HAP-1 (cell line): ENCODE data around the gene PTPRH.

Experiments
- DNase-seq, 2 experiments: peaks; one replicate each; pipeline ENCODE4 v3.0.0-alpha.2; 2016 to 2020; ENCODE audit warnings: low spot score in 2 of 2
- H3K27me3 ChIP-seq: fragments of 250-450 bp; sonication (Bioruptor Pico); 2 replicates; pipeline ENCODE4 v1.5.1; 2020; ENCODE audit warnings: low read depth, mild to moderate bottlenecking, moderate library complexity
- H3K36me3 ChIP-seq: fragments of 250-450 bp; sonication (Bioruptor Pico); replicated peaks from 2 replicates; pipeline ENCODE4 v1.5.1; 2020; ENCODE audit warnings: mild to moderate bottlenecking
- H3K4me1 ChIP-seq: fragments of 250-450 bp; sonication (Bioruptor Pico); 2 replicates; pipeline ENCODE4 v1.5.1; 2020; ENCODE audit warnings: mild to moderate bottlenecking
- H3K4me3 ChIP-seq: fragments of 250-450 bp; sonication (Bioruptor Pico); 2 replicates; pipeline ENCODE4 v1.5.1; 2020; ENCODE audit warnings: mild to moderate bottlenecking, moderate library complexity
- H3K9me3 ChIP-seq: fragments of 250-450 bp; sonication (Bioruptor Pico); 2 replicates; pipeline ENCODE4 v1.5.1; 2020; ENCODE audit warnings: mild to moderate bottlenecking, moderate library complexity
- in situ Hi-C: fragments of 300-500 bp; cut with MboI; formaldehyde crosslinking; loops from 3 replicates; pipeline ENCODE4 v1.14.3; 2020; ENCODE audit warnings: low sequenced_read_pairs, inconsistent platforms, mixed read lengths

Gene PTPRH

DNA sequence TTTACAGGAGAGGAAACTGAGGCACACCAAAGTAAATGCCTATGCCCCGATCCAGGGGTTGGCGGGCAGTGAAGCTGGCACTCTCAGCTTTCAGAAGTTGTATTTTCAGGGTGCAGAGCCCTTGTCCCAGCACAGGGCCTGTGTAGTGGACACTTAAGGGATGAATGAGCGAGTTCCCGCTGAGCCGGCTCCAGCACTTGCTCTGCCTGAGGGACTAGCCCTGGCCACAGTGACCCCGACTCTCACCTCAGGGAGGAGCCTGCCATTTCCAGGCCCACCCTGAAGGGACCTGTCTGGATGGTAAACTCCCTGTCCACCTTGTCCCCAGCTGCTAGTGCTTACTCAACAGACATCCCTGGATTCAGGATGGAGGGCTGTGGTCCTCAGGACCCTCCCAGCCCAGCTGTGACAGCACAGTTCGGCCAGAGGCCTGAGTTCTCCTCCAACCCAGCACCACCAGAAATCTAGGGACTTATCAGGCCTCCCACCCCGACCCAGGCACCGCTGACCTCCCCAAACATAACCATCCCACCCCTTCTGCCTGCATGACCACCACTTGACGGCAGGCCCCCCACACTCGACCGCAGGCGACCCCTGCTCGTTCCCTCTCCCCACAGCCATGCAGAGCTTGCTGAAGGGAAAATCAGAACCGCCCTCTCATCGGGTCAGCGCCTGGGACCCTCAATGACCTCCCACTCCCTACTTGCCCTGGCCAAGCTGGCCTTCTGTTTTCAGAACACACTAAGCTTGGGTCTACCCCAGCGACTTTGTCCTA lies 41.1 kb upstream of the PTPRH start:
- no peaks in the 10 kb centered on the region for H3K27me3 ChIP-seq
- in situ Hi-C loops = no loop called here
- DNase-seq = no peak
- peaks cover 13% of the 10 kb centered on the region for H3K36me3 ChIP-seq
- H3K4me3 ChIP-seq = no peak overlapping the region
- H3K9me3 ChIP-seq = no peaks in the 10 kb centered on the region
- peaks cover 3% of the 10 kb centered on the region; the same call in 1 of the 2 replicates for H3K4me1 ChIP-seq

DNA sequence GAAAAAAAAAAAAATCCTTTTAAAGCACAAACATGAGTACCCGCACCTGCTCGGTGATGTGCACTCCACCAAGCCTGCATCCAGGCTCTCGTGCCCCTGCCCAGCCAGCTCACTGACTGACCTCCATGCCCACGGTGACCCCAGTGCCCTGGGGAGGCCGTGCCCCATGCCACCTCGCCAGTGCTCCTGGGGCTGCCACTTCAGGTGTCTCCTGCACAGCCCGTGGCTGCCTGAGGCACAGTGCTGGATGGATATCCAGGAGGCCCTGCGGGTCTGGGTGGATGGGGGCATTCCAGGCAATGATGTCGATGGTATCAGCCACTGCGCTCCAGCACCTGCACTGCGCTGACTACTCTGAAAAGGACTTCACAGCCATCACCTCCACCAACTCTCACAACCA lies 40.5 kb upstream of the PTPRH start:
- Histone ChIP-seq H3K4me3 (no peak overlapping the region), H3K27me3 (no peaks in the 10 kb centered on the region), H3K36me3 (peaks cover 16% of the 10 kb centered on the region), H3K4me1 (no peaks in the 10 kb centered on the region), H3K9me3 (no peaks in the 10 kb centered on the region)
- no peak for DNase-seq
- in situ Hi-C loops = no loop called here

DNA sequence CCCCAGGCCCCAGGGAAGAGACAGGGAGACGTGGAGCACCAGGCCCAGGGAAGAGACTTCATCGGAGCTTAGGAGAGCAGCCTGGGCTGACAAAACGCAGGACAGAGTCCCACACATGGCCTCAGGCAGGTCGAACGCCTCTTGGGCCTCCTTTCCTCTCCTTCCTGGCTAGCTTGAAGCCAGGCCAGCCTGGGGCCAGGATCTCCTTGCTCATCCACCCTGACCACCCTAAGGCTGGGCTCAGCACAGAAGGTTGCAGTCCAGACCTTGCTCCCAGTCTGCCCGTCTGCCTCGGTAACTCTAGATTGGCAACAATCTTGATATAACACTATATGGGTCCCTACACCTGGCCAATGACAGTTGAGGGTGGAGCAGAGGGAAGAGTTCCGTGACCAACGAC lies 39.4 kb upstream of the PTPRH start:
- no peaks in the 10 kb centered on the region for H3K27me3 ChIP-seq
- H3K9me3 ChIP-seq = no peaks in the 10 kb centered on the region
- in situ Hi-C loops = no loop called here
- H3K4me3 ChIP-seq = no peak overlapping the region
- no peak for DNase-seq
- H3K36me3 ChIP-seq = peaks cover 28% of the 10 kb centered on the region
- no peaks in the 10 kb centered on the region for H3K4me1 ChIP-seq

DNA sequence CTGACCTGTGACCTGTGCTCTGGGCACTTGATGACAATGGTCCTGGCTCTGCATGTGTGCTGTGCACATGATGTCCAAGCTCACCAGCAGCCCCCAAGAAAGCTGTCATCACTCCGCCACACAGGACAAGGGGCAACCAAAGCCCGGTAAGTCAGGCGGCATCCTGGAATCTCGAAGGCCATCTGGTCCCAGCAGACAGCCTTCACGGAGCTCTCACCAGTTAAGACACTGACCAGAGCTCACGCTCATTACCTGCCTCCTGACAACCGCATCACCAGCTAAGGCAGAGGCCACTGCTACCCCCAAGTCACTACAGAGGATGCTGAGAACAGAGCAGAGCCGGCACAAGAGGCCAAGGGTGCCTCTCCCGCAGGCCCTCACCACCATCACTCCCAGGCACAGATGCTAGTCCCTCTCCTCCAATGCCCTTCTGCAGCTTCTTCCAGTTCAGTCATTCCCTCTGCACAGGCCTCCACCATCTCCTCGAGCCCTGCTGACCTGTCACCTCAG lies 38.9 kb upstream of the PTPRH start:
- H3K9me3 ChIP-seq = no peaks in the 10 kb centered on the region
- in situ Hi-C loops = no loop called here

DNA sequence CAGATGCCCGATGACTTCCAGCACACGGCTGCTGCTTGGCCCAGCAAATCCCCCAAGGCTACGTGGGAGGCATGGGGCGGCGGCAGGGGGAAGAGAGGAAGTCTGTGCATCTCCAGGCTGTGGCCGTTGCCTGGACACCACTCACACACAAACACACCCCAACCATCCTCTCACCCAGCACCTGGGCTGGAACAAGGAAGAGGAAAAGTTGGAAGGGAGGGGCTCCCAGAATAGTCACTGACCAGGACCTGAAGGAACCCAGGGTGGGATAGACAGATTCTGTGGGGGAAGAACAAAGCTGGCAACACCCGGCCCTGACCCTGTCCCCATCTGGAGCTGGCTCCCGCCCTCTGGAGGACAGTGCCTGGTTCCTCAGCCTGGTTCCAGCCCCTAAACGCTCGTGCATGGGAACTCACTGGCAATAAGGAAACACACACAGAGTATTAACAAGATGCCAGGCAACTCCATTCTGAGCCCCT lies 38.4 kb upstream of the PTPRH start:
- Histone ChIP-seq H3K4me1 (no peaks in the 10 kb centered on the region), H3K36me3 (peaks cover 35% of the 10 kb centered on the region), H3K4me3 (no peak overlapping the region), H3K9me3 (no peaks in the 10 kb centered on the region), H3K27me3 (no peaks in the 10 kb centered on the region)
- in situ Hi-C loops = no loop called here
- DNase-seq = no peak

More for the DNA sequence above, 38.9 kb upstream of the PTPRH start:
- Histone ChIP-seq H3K4me3 (no peak overlapping the region), H3K4me1 (no peaks in the 10 kb centered on the region), H3K27me3 (no peaks in the 10 kb centered on the region), H3K36me3 (peaks cover 31% of the 10 kb centered on the region)
- DNase-seq = no peak

DNA sequence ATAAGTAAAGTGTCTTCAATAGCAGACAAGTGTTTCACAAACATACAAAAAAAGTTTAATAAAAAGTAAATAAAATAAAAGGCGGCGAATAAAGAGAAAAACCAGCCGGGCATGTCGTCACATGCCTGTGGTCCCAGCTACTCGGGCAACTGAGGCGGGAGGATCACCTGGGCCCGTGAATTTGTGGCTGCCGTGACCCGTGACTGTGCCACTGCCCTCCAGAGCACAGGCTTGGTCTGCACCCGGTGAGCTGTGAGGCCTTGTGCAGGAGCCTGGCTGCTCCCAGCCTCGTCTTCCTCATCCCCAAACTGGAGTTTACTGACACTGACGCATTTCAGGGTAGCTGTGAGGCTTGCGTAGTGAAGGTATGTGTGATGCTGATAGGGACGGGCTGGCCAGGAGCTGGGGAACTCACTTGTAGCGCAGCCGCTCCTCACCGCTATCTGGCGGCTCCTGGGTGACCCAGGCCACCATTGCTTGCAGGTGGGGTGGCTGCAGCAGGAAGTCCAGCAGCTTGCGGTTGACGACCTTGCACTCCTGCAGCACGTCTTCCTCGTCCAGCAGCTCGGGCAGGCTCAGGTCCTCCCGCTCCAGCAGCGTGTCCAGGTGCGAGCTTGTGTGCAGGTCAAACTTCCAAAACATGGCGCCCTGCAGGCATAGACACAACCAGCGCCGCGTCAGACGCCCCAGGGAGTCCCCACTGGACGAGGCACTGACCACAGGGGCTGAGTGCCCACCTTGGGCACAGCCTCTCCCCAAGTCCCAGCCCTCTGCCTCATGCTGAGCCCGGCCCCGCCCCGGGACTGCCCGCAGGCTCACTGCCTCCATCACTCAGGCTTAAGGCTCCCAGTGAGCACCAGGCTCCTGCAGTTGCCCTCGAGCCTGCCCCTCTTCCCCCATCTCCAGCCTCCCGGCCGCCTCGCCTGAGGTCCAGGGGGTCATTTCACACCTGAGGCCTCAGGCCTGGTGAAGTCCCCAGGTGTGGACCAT lies 37.5 kb upstream of the PTPRH start:
- Histone ChIP-seq H3K4me3 (no peak overlapping the region), H3K36me3 (peaks cover 44% of the 10 kb centered on the region), H3K4me1 (no peaks in the 10 kb centered on the region), H3K27me3 (no peaks in the 10 kb centered on the region), H3K9me3 (no peaks in the 10 kb centered on the region)
- no peak for DNase-seq
- in situ Hi-C loops = no loop called here

DNA sequence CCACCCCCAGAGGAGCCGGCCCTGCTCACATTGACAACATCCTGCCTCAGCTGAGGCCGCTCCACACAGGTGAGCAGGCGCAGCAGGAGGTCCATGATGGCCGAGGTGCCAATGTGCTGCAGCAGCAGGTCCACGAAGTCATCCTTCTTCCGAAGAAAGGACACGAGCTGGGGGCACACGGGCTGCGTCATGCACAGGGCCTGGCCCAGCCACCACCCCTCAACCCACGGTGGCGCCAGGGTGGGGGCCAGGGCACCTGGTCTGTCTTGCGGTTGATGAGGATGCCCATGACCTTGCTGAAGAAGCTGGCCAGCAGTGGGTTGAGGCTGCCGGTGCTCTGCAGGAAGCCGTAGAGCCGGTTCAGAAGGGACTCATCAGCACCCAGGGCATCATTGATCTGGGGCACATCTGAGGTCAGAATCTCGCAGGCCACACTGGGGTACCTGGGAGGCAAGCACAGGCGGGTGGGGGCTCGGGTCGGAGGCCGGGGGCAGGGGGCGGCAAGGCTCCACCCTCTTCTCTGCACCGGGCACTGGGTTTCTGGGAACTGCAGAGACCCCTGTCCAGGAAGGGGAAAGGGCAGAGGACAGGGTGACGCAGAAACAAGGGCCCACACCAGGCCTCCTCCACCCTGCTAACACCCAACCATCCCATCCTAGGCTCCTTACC lies 36.1 kb upstream of the PTPRH start:
- Histone ChIP-seq H3K9me3 (no peaks in the 10 kb centered on the region), H3K27me3 (no peaks in the 10 kb centered on the region), H3K4me1 (no peaks in the 10 kb centered on the region), H3K4me3 (no peak overlapping the region), H3K36me3 (peaks cover 54% of the 10 kb centered on the region)
- DNase-seq = no peak
- in situ Hi-C loops = no loop called here

DNA sequence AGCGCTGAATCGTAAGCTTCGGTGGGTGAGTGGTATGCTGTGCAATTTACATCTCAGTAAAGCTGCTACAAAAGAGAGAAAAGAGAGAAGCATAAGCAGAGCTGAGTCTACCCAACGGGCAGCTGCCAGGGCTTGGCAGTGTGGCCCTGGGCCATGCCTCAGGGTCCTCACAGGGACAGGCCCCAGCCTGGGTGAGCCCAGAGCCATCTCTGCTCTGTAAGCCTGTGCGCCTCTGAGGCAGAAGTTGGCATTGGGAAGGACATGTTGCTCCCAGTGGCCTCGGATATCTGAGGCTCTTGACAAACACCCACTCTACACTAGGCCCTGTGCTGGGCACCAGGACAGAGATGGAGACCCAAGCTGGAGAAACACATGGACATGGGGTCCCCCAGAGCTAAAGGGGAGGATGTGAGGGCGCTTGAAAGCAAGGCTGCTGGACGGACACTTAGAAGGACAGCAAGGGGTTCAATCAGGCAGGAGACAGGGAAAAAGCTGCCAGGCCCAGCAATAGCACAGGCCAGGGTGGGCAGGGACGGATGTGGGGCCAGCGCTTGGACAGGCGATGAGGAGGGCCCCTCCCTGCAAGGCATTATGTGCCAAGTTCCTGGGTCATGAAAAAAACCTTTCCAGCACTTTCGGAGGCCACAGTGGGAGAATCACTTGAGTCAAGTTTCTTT lies 34.8 kb upstream of the PTPRH start:
- Histone ChIP-seq H3K36me3 (peaks cover 65% of the 10 kb centered on the region), H3K9me3 (no peaks in the 10 kb centered on the region)

DNA sequence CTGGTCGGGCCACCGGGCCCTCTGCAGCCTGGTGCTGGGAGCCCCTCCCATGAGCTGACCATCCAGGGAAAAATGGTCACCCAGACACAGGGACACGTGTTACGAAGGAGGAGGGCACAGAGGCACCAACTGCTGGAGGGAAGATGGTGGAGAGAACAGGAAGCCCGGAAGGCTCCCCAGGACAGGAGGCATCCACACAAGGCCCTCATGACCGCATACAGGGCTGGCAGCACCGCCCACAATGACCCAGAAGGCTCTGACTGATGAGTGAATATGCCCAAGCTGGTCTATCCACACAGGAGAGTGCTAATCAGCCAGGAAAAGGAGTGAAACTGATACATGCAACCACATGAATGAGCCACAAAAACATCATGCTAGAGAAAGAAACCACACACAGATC lies 33.2 kb upstream of the PTPRH start:
- in situ Hi-C loops = no loop called here
- H3K36me3 ChIP-seq = peaks cover 80% of the 10 kb centered on the region
- no peak for DNase-seq
- H3K4me3 ChIP-seq = no peak overlapping the region
- no peaks in the 10 kb centered on the region for H3K27me3 ChIP-seq
- no peaks in the 10 kb centered on the region for H3K9me3 ChIP-seq
- no peaks in the 10 kb centered on the region for H3K4me1 ChIP-seq

More for the DNA sequence above, 34.8 kb upstream of the PTPRH start:
- DNase-seq = no peak
- H3K4me1 ChIP-seq = no peaks in the 10 kb centered on the region
- in situ Hi-C loops = no loop called here
- H3K27me3 ChIP-seq = no peaks in the 10 kb centered on the region
- H3K4me3 ChIP-seq = no peak overlapping the region

DNA sequence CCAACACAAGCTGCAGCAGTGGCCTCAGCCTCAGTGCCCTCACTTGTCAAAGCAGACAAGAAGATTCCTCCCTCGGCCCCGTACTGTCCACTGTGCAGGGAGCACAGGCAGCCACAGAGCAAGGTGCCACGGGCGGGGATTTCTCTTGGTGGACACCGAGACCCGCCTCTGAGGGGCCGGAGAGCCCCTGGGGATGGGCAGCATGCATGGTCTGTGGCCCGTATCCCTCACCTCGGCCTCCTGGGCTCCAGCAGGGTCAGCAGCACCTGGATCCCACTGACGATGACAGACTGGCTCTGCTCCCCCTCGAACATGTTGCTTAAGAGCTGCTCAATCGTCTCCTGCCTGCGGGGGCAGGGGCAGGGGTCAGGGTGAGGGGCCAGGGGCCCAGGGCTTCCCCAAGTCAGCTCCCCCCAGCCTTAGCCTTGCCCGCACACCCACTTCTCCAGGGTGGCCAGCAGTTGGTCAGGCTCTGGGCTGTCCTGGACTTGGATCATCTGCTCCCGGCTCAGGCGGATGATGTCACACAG lies 32.7 kb upstream of the PTPRH start:
- H3K36me3 ChIP-seq = peaks cover 85% of the 10 kb centered on the region
- H3K4me1 ChIP-seq = no peaks in the 10 kb centered on the region
- no peaks in the 10 kb centered on the region for H3K9me3 ChIP-seq
- in situ Hi-C loops = no loop called here
- no peak overlapping the region for H3K4me3 ChIP-seq
- no peaks in the 10 kb centered on the region for H3K27me3 ChIP-seq
- DNase-seq = no peak

DNA sequence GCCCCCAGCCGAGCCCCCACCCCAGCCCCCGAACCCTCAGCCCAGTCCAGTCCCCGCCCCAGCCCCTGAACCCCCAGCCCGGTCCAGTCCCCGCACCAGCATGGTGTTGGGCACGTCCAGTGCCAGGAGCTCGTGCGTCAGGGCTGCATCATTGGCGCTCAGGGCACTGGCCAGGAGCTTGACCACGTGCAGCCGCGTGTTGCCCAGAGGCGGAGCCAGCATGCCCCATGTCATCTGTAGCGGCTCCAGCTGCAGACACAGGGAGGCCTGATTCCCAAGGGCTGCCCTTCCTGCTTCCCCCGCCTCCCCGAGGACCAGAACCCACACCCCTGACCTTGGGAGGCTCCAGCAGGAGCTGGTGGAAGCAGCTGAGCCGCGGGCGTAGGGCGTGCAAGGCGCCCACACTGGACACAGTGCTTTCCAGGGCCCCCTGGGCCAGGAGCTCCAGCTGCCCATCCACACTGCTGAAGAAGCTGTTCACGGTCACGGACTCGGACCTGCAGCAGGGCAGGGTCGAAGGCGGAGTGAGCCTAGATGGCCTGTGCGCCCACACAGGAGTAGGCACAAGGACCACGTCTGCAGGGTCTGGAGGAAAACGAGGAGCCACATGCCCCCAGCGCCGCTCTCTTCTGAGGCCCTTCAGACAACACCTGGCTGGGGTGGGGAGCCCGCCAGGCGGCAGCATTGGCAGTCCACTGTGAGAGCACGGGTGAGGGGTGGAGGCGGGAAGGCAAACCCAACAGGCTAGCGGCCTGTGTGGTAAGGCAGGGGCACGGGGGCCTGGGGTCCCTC lies 32.0 kb upstream of the PTPRH start:
- no peaks in the 10 kb centered on the region for H3K27me3 ChIP-seq
- no peaks in the 10 kb centered on the region for H3K9me3 ChIP-seq
- no peaks in the 10 kb centered on the region for H3K4me1 ChIP-seq
- DNase-seq = no peak
- in situ Hi-C loops = no loop called here
- H3K4me3 ChIP-seq = no peak overlapping the region
- peaks cover 88% of the 10 kb centered on the region for H3K36me3 ChIP-seq

DNA sequence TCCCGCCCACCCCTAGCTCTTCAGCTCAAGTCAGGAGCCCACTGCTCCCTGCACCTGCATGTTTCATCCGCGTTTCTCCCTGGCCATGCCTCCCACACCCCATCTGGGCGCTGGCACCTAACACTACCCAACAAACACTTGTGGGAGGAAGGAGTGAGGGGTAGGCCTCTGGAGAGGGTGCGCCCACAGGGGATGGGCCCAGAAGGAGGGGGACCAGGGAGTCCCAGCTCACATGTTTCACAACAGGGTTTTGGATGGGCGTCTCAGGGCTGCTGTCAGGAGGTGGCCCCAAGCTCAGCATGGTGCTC lies 31.4 kb upstream of the PTPRH start:
- H3K27me3 ChIP-seq = no peaks in the 10 kb centered on the region
- H3K36me3 ChIP-seq = peaks cover 88% of the 10 kb centered on the region
- no peaks in the 10 kb centered on the region for H3K4me1 ChIP-seq
- H3K4me3 ChIP-seq = no peak overlapping the region
- in situ Hi-C loops = no loop called here
- DNase-seq = no peak
- H3K9me3 ChIP-seq = no peaks in the 10 kb centered on the region
